Activated naive CD4-positive, alpha-beta T cell treated with Interleukin-2 at 50 U/mL for 16 hours (primary cell): ENCODE measurements around the gene CACNB3.
"Not testable (repeated sequence)": the region's sequence is repeated elsewhere in the genome, so short reads cannot be mapped to it uniquely, and the experiment has no call there.

ENCODE experiments used
- DNase-seq: peaks from one replicate; pipeline ENCODE4 v3.0.0-alpha.2; 2020

Gene CACNB3

DNA sequence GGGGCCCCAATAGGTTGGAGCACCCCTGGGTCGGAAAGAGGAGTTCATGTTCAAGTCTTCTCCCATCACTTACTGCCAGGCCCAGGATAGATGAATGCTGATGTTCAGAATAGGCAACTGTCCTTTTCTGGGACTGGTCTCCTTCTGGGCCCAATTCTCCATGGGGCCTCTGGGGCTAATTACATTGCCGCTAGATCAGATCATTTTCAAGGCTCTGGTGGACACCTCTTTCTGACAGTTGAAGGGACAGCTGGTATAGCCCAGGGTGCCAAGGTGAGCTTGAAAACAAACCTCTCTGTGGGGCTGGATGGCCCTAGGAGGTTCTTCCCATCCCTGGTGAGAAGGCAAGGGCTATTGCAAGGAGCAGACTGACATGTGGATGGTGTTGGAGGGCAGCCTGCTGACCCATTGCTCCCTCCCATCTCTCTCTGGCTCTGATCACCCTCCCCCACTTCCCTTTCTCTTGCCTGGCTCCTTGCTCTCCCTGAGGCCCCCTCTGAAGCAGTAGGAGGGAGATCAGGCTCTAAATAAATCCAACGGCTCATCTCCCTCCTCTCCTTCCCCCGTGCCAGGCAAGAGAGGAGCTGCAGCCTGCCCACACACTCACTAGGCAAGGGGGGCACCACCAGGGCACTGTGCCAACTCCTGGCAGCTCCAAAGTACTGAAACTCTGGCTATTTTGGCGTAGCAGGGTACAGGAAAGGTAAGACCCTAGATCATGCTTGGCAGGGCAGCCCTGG, 1.9 kb downstream of the CACNB3 start:
- DNase-seq, result no peak

GRCh38 chr12:48822139-48822538, 3.8 kb downstream of the CACNB3 start:
- DNase-seq, result no peak

DNA sequence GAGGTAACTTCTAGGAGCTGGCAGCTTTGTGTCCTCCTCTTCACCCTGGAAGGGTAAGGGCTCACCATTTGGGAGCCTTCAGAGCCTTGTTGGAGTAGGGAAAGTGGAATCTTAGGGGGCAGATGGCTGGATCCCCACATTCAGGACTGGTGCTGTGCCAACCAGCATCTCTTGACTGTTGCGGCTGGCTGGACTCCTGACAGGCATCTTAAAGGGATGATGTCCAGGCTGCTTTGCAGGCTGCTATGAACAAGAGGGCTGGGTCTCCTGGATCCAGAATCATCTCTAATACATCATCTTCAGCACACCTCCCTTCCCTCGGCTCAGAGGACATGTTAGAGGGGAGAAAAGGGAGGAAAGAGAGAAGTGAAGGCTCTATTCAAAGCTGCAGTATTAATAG, 4.4 kb downstream of the CACNB3 start:
- no peak for DNase-seq

DNA sequence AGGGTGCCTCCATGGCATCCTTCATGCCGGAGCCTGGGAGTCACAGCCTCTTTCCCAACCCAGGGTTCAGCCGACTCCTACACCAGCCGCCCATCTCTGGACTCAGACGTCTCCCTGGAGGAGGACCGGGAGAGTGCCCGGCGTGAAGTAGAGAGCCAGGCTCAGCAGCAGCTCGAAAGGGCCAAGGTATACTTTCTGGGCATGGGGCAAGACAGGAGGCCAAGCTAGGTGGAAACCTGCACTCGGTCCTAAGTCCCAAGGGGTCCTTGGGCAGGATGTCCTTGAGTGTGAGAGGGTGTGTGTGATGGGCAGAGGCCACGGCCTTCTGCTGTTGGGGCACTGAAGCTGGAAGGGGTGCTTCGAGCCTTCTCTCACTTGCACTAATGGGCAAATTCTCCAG, 5.0 kb downstream of the CACNB3 start:
- no peak for DNase-seq

- peak; percentile 55 for DNase-seq
Observed at GRCh38 chr12:48824112-48824511, 5.8 kb downstream of the CACNB3 start.

DNA sequence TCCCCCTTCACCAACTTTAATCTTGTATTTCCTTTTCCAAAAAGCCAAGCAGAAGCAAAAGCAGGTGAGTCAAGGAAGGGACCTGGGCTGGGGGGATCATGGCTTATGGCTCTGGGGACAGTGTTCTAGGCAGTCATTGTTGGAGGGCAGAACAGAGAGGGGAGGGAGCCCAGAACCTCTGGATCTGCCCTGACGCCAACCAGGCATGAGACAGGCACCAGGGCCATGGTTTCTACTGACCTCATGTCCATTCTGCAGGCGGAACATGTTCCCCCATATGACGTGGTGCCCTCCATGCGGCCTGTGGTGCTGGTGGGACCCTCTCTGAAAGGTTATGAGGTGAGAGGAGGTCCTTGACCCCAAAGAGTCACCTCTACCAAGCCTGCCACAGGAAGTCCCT, 6.6 kb downstream of the CACNB3 start:
- DNase-seq, result no peak

GRCh38 chr12:48826209-48826855, 8.0 kb downstream of the CACNB3 start:
- no peak for DNase-seq

DNA sequence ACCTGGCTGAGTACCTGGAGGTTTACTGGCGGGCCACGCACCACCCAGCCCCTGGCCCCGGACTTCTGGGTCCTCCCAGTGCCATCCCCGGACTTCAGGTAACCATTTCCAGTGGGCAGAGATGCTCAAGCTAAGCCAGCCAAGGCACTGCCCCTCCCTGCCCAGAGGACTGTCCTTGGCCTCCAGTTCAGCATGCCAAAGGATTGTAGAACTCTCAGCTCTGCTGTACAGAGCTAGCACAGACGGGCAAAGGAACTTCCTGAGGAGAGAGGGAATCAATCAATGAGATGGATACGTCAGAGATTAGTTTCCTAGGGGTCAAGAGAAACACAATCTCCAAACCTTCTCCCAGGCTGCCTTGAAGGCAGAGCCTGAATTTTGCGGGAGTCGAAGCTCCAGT, 8.7 kb downstream of the CACNB3 start:
- no peak for DNase-seq

GRCh38 chr12:48827513-48828096, 9.3 kb downstream of the CACNB3 start:
- DNase-seq, result no peak

DNA sequence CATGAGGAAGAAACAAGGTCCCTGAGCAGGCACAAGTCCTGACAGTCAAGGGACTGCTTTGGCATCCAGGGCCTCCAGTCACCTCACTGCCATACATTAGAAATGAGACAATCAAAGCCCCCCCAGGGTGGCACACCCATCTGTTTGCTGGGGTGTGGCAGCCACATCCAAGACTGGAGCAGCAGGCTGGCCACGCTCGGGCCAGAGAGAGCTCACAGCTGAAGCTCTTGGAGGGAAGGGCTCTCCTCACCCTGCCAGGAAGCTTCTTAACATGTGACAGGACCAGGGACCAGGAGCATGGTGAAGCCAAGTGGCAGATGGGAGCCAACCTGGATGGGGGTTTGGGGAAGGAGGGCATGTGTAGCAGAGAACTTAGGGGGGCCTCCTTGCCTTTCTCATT, 10.0 kb downstream of the CACNB3 start:
- no peak for DNase-seq

- no peak for DNase-seq
Observed at GRCh38 chr12:48828841-48829575, 10.7 kb downstream of the CACNB3 start.

GRCh38 chr12:48831257-48831656, 13.0 kb downstream of the CACNB3 start:
- no peak for DNase-seq

GRCh38 chr12:48832321-48833060, 14.2 kb downstream of the CACNB3 start:
- no peak for DNase-seq

DNA sequence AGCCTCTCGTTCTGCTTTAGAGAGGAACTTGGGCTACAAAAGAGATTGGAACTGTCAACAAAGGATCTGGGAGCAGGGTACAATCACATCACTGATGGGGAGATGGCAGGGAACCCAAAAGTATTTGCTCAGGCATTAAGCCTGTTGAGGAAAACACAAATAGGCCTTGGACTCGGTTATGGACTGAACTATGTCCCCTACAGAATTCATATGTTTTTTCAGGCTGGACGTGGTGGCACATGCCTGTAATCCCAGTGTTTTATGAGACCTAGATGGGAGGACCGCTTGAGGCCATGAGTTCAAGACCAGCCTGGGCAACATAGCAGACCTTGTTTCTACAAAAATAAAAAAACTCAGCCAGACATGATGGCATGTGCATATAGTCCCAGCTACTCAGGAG, 19.8 kb downstream of the CACNB3 start:
- no peak for DNase-seq

DNA sequence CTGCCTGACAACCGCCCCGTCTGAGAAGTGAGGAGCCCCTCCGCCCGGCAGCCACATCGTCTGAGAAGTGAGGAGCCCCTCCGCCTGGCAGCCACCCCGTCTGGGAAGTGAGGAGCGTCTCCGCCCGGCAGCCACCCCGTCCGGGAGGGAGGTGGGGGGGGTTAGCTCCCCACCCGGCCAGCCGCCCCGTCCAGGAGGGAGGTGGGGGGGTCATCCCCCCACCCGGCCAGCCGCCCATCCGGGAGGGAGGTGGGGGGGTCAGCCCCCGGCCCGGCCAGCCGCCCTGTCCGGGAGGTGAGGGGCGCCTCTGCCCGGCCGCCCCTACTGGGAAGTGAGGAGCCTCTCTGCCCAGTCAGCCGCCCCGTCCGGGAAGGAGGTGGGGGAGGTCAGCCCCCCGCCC, 23.7 kb downstream of the CACNB3 start:
- DNase-seq, result not testable (repeated sequence)

DNA sequence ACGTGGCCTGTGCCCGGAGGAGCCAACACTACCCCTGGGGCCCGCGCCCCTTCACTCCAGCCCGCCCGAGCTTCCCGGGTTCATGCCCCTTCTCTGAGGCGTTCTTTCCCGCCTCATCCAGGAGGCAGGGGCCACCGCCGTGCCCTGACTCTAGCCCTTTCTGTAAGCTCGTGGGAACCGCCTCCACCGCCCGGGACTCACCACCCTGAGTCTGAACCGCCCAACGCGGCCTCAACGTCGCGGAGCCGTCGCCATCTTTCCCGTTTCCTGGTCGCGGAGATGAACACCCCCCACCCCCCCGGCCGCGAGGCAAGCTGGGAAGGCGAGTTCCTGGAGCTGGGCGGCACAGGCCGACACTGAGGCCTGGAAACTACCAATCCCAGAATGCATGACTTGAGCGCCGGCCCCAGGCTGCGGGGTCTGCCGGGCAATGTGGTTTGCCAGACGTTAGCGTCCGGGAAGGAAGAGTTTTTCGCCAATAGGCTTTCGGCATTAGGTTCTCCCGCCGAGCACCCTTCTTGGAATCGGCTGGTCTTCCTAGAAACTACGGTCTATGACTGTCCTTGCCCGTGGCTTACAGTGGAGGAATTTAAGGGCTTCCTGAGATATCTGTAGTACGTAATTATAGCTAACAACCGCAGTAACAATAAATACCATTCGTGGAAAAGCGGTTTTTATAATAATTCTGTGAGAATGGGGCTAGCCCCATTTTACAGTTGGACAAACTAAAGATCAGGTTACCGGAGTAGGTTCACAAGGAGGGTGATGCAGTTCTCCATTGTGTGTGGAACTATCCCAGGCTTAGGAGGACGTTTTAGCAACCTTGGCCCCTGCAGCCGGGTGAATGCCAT, 33.8 kb downstream of the CACNB3 start, which contains the start of gene DDX23:
Gene DDX23, minus strand, starts transcription at position 281 of the 851 bp plus-strand sequence. CDS start 6,381 bp downstream, outside the sequence.
- DNase-seq, result peak; percentile 93

- DNase-seq, result peak; percentile 88
Observed at GRCh38 chr12:48852734-48853688, 34.7 kb downstream of the CACNB3 start.

- no peak for DNase-seq
Observed at GRCh38 chr12:48854488-48854887, 36.2 kb downstream of the CACNB3 start.

DNA sequence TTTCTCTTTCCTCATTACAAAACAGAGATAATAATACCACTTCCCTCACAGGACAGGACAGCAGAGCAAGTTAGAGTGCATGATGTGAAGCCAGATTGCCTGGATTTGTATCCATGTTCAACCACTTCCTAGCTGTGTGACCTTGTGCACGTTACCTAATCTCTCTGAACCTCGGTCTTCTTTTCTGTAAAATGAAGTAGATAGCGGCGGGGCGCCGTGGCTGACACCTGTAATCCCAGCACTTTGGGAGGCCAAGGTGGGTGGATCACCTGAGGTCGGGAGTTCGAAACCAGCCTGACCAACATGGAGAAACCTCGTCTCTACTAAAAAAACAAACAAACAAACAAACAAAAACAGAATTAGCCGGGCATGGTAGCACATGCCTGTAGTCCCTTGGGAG, 36.6 kb downstream of the CACNB3 start:
- not testable (repeated sequence) for DNase-seq

GRCh38 chr12:48856379-48856778, 38.1 kb downstream of the CACNB3 start:
- DNase-seq, result no peak
